ENCODE data around the gene CACYBP. TPM values are rescaled to one million over a fixed set of nuclear protein-coding genes. Genes with fewer than 3 reads are reported as not detected.
A peak's percentile ranks its signal among the peaks of the same experiment; 100 is the strongest.

The CACYBP gene
- total and polyA plus RNA-seq, 2 of the 13 experiments (the other 11 are each of a cell fraction or from before 2014, with no cell fraction given), result 18.4 to 183 TPM

DNA sequence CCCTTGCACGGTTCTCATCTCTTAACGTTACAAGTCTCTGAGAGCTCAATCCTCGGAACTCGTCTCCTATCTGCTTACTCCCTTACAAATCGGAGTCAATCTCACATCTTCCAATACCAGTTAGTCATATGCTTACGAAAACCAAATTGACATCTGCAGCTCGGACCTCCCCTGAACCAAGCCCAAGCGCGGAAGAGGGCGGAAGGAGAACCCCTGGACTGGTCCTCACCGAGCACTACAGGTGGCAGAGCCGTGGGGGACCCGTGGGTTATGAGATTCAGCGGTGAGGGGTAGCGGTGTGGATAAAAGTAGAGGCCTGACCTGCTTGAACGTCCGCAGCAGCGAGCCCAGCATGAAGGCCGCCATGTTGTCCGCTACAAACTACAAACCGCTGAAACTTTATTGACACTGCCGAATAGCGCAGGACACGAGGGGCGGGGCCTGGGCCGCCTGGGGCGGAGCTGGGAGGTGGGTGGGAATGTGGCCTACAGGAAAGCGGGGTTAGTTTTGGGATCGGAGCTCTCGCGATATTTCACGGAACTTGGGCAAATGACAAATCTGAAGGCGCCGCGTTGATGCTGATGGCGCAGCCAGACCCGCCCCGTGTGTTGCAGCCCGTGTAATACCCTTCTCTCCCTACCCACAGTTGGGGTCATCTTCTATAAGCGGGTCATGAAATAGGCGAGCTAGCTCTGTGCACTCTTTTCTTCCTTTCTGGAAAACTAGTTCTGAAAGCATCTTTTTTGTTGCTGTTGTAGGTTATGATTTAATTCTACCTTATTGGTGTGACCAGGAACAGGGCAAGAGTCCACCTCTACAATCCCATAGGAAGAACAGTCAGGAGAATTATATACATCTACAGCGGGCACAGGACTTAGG, 23.5 kb downstream of the CACYBP start, which contains the start of gene MRPS14 (continued):
- TF ChIP-seq FOXC1 (CRISPR knock-in tag; IDR thresholded peaks at IDR 0.05; ENCODE audit: borderline replicate concordance) (peak; percentile 26; the same call in 1 of the 2 replicates), CHD4 (IDR thresholded peaks at IDR 0.05; ENCODE audit: borderline replicate concordance, low read length) (peak; percentile 30; the same call in 1 of the 2 replicates), ZNF75D (CRISPR knock-in tag; IDR thresholded peaks at IDR 0.05; ENCODE audit: borderline replicate concordance) (no peak), DMTF1 (CRISPR knock-in tag; IDR thresholded peaks at IDR 0.05) (no peak), ZFY (CRISPR knock-in tag; IDR thresholded peaks at IDR 0.05) (peak; percentile 94), MXD4 (CRISPR knock-in tag; IDR thresholded peaks at IDR 0.05) (peak; percentile 45; the same call in 1 of the 2 replicates), ZNF567 (CRISPR knock-in tag; IDR thresholded peaks at IDR 0.05; ENCODE audit: borderline replicate concordance) (no peak), ZBTB2 (CRISPR knock-in tag; IDR thresholded peaks at IDR 0.05; ENCODE audit: low read depth) (no peak), ZNF616 (CRISPR knock-in tag; IDR thresholded peaks at IDR 0.05; ENCODE audit: low read depth) (no peak), PCBP1 (IDR thresholded peaks at IDR 0.05; ENCODE audit: borderline replicate concordance, low read depth, low read length) (no peak), ATAD3A (CRISPR knock-in tag; IDR thresholded peaks at IDR 0.05) (no peak), HOXA9 (CRISPR knock-in tag; IDR thresholded peaks at IDR 0.05; ENCODE audit: borderline replicate concordance) (no peak), RBAK (CRISPR knock-in tag; IDR thresholded peaks at IDR 0.05) (no peak), ZNF607 (CRISPR knock-in tag; IDR thresholded peaks at IDR 0.05; ENCODE audit: borderline replicate concordance) (no peak), KAT2B (IDR thresholded peaks at IDR 0.05; ENCODE audit: borderline replicate concordance, low read depth, low read length) (no peak)
- TF ChIP-seq, protein P1, sequence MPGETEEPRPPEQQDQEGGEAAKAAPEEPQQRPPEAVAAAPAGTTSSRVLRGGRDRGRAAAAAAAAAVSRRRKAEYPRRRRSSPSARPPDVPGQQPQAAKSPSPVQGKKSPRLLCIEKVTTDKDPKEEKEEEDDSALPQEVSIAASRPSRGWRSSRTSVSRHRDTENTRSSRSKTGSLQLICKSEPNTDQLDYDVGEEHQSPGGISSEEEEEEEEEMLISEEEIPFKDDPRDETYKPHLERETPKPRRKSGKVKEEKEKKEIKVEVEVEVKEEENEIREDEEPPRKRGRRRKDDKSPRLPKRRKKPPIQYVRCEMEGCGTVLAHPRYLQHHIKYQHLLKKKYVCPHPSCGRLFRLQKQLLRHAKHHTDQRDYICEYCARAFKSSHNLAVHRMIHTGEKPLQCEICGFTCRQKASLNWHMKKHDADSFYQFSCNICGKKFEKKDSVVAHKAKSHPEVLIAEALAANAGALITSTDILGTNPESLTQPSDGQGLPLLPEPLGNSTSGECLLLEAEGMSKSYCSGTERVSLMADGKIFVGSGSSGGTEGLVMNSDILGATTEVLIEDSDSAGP (CRISPR knock-in tag; IDR thresholded peaks at IDR 0.05; ENCODE audit: borderline replicate concordance), result peak; percentile 87; the same call in 1 of the 2 replicates
- TF ChIP-seq, protein P2, sequence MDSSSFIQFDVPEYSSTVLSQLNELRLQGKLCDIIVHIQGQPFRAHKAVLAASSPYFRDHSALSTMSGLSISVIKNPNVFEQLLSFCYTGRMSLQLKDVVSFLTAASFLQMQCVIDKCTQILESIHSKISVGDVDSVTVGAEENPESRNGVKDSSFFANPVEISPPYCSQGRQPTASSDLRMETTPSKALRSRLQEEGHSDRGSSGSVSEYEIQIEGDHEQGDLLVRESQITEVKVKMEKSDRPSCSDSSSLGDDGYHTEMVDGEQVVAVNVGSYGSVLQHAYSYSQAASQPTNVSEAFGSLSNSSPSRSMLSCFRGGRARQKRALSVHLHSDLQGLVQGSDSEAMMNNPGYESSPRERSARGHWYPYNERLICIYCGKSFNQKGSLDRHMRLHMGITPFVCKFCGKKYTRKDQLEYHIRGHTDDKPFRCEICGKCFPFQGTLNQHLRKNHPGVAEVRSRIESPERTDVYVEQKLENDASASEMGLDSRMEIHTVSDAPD (CRISPR knock-in tag; IDR thresholded peaks at IDR 0.05), result 0 out of 2 replicates have a peak, but pooled peaks have one; percentile 24
- TF ChIP-seq, protein P3, sequence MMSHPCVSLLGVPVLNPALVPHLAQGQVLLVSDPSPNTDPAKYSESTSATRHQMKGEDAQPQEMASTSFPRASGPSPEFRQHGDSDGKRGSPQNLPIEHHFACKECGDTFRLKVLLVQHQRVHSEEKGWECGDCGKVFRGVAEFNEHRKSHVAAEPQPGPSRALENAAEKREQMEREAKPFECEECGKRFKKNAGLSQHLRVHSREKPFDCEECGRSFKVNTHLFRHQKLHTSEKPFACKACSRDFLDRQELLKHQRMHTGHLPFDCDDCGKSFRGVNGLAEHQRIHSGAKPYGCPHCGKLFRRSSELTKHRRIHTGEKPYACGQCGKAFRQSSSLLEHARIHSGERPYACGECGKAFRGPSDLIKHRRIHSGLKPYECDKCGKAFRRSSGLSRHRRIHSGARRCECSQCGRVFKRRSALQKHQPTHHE (CRISPR knock-in tag; IDR thresholded peaks at IDR 0.05; ENCODE audit: borderline replicate concordance), result no peak
- TF ChIP-seq, protein P4, sequence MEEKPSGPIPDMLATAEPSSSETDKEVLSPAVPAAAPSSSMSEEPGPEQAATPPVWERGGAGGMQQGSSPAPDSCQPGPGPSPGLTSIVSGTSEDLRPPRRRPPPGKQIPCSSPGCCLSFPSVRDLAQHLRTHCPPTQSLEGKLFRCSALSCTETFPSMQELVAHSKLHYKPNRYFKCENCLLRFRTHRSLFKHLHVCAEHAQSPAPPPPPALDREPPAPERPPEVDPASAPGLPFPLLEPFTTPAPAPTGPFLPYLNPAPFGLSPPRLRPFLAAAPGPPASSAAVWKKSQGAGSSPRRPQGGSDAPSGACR (CRISPR knock-in tag; IDR thresholded peaks at IDR 0.05), result 0 out of 2 replicates have a peak, but pooled peaks have one; percentile 64

Measured in HepG2 (cell line).